ENCODE data around the gene ZACN.
"Not testable (repeated sequence)": the region's sequence is repeated elsewhere in the genome, so short reads cannot be mapped to it uniquely, and the experiment has no call there.

ZACN gene

DNA sequence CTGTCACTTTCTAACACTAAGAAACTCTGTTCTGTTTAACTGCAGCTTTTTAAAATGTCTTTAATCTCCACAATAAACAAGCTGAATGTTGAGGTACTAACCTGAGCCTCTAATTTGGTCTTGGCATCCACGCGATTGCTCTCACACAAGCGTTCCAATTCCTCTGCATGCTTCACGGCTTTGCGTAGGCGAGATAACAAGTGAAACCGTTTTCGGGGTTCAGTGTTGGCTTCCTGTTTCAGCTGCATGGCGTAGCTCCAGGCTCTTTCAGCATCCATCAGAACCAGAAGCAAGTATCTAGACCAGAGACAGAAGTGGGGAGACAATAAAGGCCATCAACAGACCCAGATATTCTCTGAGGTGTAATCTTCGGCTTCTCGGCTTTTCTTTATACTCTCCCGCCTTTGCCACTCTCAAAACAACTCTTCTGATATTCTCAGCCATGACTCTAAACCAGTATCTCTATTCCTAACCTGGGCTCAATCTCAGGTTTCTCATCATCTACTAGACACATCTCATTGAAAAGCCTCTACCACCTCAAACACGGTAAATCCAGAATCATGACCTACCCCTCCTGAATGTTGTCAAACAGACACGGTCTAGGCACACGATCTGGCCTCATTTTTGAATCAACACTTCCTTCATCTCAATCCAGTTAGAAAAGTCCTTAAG is 15.0 kb upstream of the ZACN start:
- FAIRE-seq = peak; percentile 91
- TF ChIP-seq POLR2A (IDR thresholded peaks at IDR 0.05; ENCODE audit: low read depth, low read length) (no peak), TAF1 (IDR thresholded peaks at IDR 0.05; ENCODE audit: borderline replicate concordance, low read depth, low read length) (no peak), POLR2AphosphoS5 (IDR thresholded peaks at IDR 0.05; ENCODE audit: low read depth, low read length) (no peak)

DNA sequence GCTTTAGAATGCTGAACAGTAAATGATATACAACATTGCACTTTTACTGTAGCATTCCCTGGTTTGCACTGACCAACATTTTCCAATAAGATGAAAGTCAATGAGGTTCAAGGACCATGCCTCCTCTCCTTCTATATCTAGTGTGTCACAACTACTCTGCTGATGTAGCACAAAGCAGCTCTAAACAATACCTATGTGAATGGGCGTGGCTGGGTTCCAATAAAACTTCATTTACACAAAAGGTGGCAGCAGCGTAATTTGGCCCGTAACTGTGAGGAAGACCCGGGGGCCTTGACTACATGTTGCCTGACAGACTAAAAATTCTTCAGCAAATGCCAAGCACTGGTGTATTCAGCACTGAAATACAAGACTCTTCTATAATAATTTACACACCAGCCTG is 13.2 kb upstream of the ZACN start:
- no peak for FAIRE-seq
- TF ChIP-seq TAF1 (IDR thresholded peaks at IDR 0.05; ENCODE audit: borderline replicate concordance, low read depth, low read length) (no peak), POLR2AphosphoS5 (IDR thresholded peaks at IDR 0.05; ENCODE audit: low read depth, low read length) (no peak), POLR2A (IDR thresholded peaks at IDR 0.05; ENCODE audit: low read depth, low read length) (no peak)

More for the DNA sequence above, 15.0 kb upstream of the ZACN start:
- no peak for DNase-seq (ENCODE audit: insufficient read length)

DNA sequence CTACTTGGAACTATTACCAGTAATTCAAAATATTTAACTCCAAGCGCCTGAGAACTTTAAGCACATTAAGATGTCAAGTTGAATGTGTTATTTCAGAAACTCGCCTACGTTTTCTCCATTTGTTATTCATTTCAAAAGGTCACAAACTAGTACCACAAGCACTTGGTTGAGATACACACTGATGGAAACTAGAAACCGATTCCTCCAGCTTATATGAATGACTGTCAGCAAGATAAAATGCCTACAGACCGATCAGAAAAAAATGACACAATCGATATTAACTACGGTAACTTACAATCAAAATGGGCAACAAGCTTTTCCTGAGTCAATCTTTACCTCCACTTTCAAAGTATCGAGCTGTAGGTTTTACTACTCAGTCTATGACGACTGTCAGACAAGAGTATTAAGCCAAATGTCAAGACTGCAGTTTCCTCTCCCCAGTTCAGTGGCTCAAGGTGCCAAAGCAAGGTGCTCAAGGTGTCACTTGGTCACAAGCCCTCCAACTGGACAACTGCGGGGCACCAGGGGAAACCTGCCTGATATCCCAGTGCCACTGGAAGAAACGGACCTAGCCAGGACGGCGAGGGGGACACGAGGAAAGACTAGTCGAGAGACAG is 7.3 kb upstream of the ZACN start:
- TF ChIP-seq POLR2A (IDR thresholded peaks at IDR 0.05; ENCODE audit: low read depth, low read length) (no peak), TAF1 (IDR thresholded peaks at IDR 0.05; ENCODE audit: borderline replicate concordance, low read depth, low read length) (no peak), POLR2AphosphoS5 (IDR thresholded peaks at IDR 0.05; ENCODE audit: low read depth, low read length) (no peak; the same call in 1 of the 2 replicates)
- no peak for FAIRE-seq
- DNase-seq (ENCODE audit: insufficient read length) = no peak

More for the DNA sequence above, 13.2 kb upstream of the ZACN start:
- DNase-seq (ENCODE audit: insufficient read length) = no peak

DNA sequence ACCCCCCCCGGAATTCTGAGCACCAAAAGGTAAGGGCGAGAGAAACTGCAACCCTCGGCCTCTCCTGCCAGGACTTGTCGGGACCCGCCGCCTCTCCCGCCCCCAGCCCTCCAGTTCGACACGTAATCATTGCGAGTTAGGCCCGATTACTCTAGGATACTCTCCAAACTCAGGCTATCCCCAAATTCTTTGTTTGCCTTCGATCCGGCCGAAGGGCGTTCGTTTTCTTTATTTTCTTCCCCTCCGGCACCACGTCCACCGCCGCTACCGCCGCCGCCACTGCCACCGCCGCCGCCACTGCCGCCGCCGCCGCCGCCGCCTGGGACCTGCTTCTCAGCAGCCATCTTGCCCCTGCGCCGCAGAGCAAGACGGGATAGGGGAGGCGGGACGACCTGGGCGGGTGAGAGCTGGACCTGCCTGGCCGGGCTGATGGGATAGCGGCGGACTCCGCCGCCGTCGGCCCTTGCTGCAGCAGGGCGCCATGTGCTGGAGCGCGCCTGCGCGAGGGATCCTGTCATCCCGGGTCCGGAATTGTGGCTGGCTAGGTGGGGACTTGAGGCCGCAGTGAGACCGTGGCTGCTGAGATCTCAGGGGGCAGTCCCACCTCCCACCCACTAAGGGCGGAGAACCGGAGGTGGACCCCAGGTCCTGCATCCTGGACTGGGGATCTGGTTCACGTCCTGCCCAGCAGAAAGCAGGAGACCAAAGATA is 6.7 kb upstream of the ZACN start, which contains the start of gene SRP68:
Gene SRP68, minus strand, starts transcription at position 370 of the 711 bp plus-strand sequence. Its CDS starts 26 bp downstream, at position 344.
- TF ChIP-seq POLR2A (IDR thresholded peaks at IDR 0.05; ENCODE audit: low read depth, low read length) = peak; percentile 88
- TF ChIP-seq POLR2AphosphoS5 (IDR thresholded peaks at IDR 0.05; ENCODE audit: low read depth, low read length) = peak; percentile 45; the same call in 1 of the 2 replicates
- peak; percentile 68; the same call in 1 of the 2 replicates for TF ChIP-seq TAF1 (IDR thresholded peaks at IDR 0.05; ENCODE audit: borderline replicate concordance, low read depth, low read length)
- FAIRE-seq (peak; percentile 99), DNase-seq (ENCODE audit: insufficient read length) (peak; percentile 87)

DNA sequence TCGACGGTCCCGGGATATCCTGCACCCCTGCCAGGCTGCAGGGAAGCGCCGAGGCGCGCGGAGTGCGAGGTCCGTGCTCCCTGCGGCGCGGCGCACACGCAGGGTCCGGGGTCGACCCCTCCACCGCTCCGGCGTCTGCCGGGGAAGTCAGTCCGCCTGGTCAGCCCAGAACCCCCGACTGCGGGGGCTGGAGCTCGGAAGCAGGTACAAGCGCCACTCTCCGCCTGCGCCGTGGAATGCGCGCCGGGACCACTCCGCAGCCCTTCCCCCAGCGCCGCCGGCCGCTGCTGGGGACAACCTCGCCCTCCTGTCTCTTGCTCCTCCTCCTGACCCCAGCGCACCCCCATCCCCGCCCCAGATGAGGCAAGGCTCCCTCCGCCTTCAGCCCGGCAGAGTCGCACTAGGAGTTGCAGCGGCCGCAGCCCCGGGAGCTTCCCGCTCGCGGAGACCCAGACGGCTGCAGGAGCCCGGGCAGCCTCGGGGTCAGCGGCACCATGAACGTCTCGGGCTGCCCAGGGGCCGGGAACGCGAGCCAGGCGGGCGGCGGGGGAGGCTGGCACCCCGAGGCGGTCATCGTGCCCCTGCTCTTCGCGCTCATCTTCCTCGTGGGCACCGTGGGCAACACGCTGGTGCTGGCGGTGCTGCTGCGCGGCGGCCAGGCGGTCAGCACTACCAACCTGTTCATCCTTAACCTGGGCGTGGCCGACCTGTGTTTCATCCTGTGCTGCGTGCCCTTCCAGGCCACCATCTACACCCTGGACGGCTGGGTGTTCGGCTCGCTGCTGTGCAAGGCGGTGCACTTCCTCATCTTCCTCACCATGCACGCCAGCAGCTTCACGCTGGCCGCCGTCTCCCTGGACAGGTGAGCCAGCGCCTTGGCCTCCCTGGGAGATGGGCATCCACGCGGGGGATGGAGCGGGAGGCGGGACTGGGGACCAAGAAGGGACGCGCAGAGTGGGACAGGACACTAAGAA is 4.3 kb upstream of the ZACN start, which contains the start of gene GALR2:
Gene GALR2, plus strand, starts transcription at position 392 of the 974 bp plus-strand sequence. Its CDS starts 103 bp downstream, at position 495.
- TF ChIP-seq POLR2A (IDR thresholded peaks at IDR 0.05; ENCODE audit: low read depth, low read length) (no peak), TAF1 (IDR thresholded peaks at IDR 0.05; ENCODE audit: borderline replicate concordance, low read depth, low read length) (no peak), POLR2AphosphoS5 (IDR thresholded peaks at IDR 0.05; ENCODE audit: low read depth, low read length) (no peak)
- FAIRE-seq (no peak), DNase-seq (ENCODE audit: insufficient read length) (no peak)

DNA sequence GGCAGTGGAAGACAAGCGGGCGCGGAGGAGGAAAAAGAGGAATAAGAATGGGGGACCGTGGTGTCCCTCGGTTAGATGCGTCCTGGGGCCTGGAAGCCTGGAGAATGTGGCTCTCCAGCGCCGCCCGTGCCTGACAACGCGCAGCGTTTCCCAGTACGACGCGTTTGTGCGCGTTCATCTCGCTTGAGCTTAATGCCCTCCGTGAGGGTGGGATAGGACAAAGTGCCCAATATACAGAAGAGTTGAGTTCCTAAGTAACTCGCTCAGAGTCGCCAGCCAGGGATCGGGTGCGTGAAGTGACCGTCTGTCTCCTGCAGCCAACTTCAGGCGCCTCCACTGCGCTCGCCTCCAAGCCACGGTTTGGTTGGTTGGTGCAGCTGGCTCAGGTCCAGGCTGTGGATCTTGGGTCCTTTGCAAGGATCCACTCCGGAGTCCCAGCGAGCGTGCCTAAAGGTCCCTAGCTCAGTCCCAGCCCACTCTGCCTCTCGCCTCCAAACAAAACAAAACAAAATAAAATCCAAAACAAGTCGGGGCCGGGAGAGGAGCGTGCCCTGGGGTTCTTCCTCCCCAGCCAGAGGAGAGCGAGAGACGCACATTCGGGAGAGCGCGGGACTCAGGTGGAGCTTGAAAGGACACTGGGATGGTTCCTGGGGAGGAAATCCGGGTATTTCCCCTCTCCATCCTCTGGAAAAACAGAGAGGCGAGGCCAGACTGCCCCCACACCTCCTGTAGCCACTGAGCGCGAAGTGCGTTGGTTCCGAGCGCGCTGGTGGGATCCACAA is 3.4 kb upstream of the ZACN start:
- DNase-seq (ENCODE audit: insufficient read length) (no peak), FAIRE-seq (no peak)
- TF ChIP-seq POLR2A (IDR thresholded peaks at IDR 0.05; ENCODE audit: low read depth, low read length) (no peak), TAF1 (IDR thresholded peaks at IDR 0.05; ENCODE audit: borderline replicate concordance, low read depth, low read length) (no peak), POLR2AphosphoS5 (IDR thresholded peaks at IDR 0.05; ENCODE audit: low read depth, low read length) (no peak)

DNA sequence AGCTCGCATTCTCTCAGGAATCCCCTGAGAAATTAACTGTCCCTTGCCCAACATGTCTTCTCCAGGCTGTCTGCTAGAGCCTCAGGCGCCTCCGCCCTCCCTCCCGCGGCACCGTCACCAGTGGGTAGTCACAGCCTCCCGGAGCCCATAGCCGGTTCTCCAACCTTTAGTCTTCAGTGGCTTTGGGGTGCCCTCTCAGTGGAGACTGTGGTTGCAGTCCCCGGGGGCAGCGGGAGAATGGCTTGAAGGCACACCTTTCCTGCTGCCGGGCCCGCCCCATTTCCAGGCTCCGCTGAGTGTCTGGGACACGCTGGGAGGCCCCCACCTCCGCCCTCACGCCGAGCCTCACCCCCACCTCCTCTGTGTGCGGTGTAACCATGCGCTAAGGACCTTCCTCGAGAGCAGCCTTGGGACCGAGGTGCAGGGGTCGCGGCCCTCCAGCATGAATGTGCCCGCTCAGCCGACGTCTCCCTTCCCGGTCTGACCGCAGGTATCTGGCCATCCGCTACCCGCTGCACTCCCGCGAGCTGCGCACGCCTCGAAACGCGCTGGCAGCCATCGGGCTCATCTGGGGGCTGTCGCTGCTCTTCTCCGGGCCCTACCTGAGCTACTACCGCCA is 2.7 kb upstream of the ZACN start:
- no peak for FAIRE-seq
- TF ChIP-seq TAF1 (IDR thresholded peaks at IDR 0.05; ENCODE audit: borderline replicate concordance, low read depth, low read length) (no peak), POLR2A (IDR thresholded peaks at IDR 0.05; ENCODE audit: low read depth, low read length) (no peak), POLR2AphosphoS5 (IDR thresholded peaks at IDR 0.05; ENCODE audit: low read depth, low read length) (no peak)
- no peak for DNase-seq (ENCODE audit: insufficient read length)

DNA sequence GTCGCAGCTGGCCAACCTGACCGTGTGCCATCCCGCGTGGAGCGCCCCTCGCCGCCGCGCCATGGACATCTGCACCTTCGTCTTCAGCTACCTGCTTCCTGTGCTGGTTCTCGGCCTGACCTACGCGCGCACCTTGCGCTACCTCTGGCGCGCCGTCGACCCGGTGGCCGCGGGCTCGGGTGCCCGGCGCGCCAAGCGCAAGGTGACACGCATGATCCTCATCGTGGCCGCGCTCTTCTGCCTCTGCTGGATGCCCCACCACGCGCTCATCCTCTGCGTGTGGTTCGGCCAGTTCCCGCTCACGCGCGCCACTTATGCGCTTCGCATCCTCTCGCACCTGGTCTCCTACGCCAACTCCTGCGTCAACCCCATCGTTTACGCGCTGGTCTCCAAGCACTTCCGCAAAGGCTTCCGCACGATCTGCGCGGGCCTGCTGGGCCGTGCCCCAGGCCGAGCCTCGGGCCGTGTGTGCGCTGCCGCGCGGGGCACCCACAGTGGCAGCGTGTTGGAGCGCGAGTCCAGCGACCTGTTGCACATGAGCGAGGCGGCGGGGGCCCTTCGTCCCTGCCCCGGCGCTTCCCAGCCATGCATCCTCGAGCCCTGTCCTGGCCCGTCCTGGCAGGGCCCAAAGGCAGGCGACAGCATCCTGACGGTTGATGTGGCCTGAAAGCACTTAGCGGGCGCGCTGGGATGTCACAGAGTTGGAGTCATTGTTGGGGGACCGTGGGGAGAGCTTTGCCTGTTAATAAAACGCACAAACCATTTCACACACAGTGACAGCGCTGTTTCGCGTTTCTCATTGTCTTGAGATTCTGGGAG is 2.0 kb upstream of the ZACN start:
- DNase-seq (ENCODE audit: insufficient read length) (no peak), FAIRE-seq (no peak)
- no peak for TF ChIP-seq POLR2AphosphoS5 (IDR thresholded peaks at IDR 0.05; ENCODE audit: low read depth, low read length)
- TF ChIP-seq TAF1 (IDR thresholded peaks at IDR 0.05; ENCODE audit: borderline replicate concordance, low read depth, low read length) = no peak
- no peak for TF ChIP-seq POLR2A (IDR thresholded peaks at IDR 0.05; ENCODE audit: low read depth, low read length)

DNA sequence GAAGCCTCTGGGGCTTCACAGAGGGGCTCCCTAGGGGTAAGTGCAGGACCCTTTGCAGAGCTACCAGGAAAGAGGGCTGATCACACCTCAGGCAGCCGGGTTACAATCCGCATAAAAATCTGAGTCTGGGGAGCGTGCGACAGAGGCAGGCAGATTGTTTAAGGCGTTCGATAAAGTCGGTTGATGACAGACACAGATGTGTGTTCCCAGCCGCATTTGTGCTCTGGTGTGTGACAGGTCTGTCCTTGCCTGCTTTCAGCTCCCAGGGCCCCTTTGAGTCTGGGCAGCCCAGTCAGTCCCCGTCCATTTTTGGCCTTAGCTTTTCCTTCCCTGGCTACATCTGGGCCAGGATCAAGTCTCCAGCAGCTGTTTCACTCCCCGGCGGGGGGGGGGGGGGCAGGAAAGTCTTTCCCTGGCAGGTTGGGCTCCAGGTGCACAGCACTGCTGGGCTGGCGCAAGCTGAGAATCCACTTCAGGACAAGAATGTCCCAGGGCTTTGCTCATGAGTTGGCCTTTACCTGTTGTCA is 1.3 kb upstream of the ZACN start:
- DNase-seq (ENCODE audit: insufficient read length) (no peak), FAIRE-seq (no peak)
- no peak for TF ChIP-seq POLR2AphosphoS5 (IDR thresholded peaks at IDR 0.05; ENCODE audit: low read depth, low read length)
- TF ChIP-seq POLR2A (IDR thresholded peaks at IDR 0.05; ENCODE audit: low read depth, low read length) = no peak
- TF ChIP-seq TAF1 (IDR thresholded peaks at IDR 0.05; ENCODE audit: borderline replicate concordance, low read depth, low read length) = no peak

DNA sequence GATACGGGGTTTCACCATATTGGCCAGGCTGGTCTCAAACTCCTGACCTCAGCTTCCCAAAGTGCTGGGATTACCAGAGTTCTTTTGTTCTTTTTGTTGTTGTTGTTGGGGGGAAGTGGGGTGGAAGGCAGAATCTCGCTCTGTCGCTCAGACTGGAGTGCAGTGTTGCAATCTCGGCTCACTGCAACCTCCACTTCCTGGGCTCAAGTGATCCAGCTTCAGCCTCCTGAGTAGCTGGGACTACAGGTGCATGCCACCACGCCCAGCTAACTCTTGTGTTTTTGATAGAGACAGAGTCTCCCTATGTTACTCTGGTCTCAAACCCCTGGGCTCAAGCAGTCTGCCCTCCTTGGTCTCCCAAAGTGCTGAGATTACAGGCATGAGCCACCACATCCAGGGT is 612 bp upstream of the ZACN start:
- not testable (repeated sequence) for DNase-seq (ENCODE audit: insufficient read length); FAIRE-seq
